ENCODE data around the gene CES2. TPM values are rescaled to one million over a fixed set of nuclear protein-coding genes. Genes with fewer than 3 reads are reported as not detected.

The CES2 gene
- polyA plus RNA-seq, 1 of the 3 experiments (the other 2 are of a cell fraction): 33.1 TPM

Other genes with a start within 250 kb of the CES2 start
- 21.7 and 30.8 TPM in 2 replicates for gene CMTM4, start 238.8 kb upstream of the CES2 start, polyA plus RNA-seq (2012; rRNA removed)
- gene DYNC1LI2, start 183.9 kb upstream of the CES2 start, polyA plus RNA-seq (2012; rRNA removed): 33.1 and 49.6 TPM in 2 replicates
- gene TERB1, start 133.9 kb upstream of the CES2 start, polyA plus RNA-seq (2012; rRNA removed): 0.06 and 0.08 TPM in 2 replicates
- gene NAE1, start 104.5 kb upstream of the CES2 start, polyA plus RNA-seq (2012; rRNA removed): 33.8 and 45.5 TPM in 2 replicates
- gene CA7, start 91.1 kb upstream of the CES2 start, polyA plus RNA-seq (2012; rRNA removed): 0.11 and 0.12 TPM in 2 replicates
- gene PDP2, start 55.0 kb upstream of the CES2 start, polyA plus RNA-seq (2012; rRNA removed): 4.7 and 7.3 TPM in 2 replicates
- not detected in 2 replicates for gene CDH16, start 16.6 kb upstream of the CES2 start, polyA plus RNA-seq (2012; rRNA removed)
- gene RRAD, start 10.0 kb upstream of the CES2 start, polyA plus RNA-seq (2012; rRNA removed): 9.3 and 11.7 TPM in 2 replicates
- 577 and 665 TPM in 2 replicates for gene CIAO2B, start 1.1 kb upstream of the CES2 start, polyA plus RNA-seq (2012; rRNA removed)
- 1.4 and 1.8 TPM in 2 replicates for gene CES3, start 25.8 kb downstream of the CES2 start, polyA plus RNA-seq (2012; rRNA removed)
- 7.3 and 13.2 TPM in 2 replicates for gene CES4A, start 53.1 kb downstream of the CES2 start, polyA plus RNA-seq (2012; rRNA removed)
- 38.8 and 40.1 TPM in 2 replicates for gene CBFB, start 93.6 kb downstream of the CES2 start, polyA plus RNA-seq (2012; rRNA removed)
- 17.3 and 22.6 TPM in 2 replicates for gene PHAF1, start 174.4 kb downstream of the CES2 start, polyA plus RNA-seq (2012; rRNA removed)
- gene B3GNT9, start 215.5 kb downstream of the CES2 start, polyA plus RNA-seq (2012; rRNA removed): 9.8 and 9.9 TPM in 2 replicates
- 27.7 and 28.5 TPM in 2 replicates for gene TRADD, start 224.4 kb downstream of the CES2 start, polyA plus RNA-seq (2012; rRNA removed)
- 17.8 and 21.8 TPM in 2 replicates for gene FBXL8, start 224.4 kb downstream of the CES2 start, polyA plus RNA-seq (2012; rRNA removed)
- gene HSF4, start 229.2 kb downstream of the CES2 start, polyA plus RNA-seq (2012; rRNA removed): 33.4 and 44.4 TPM in 2 replicates
- gene NOL3, start 235.0 kb downstream of the CES2 start, polyA plus RNA-seq (2012; rRNA removed): 34.1 and 38.7 TPM in 2 replicates
- gene MATCAP1, start 248.4 kb downstream of the CES2 start, polyA plus RNA-seq (2012; rRNA removed): 68.5 and 83.5 TPM in 2 replicates

All from SK-N-SH (cell line).